H9 (cell line): ENCODE data around the gene MUC5AC. TPM values are rescaled to one million over a fixed set of nuclear protein-coding genes. Genes with fewer than 3 reads are reported as not detected.

Experiments used
- DNase-seq: peaks from one replicate; pipeline ENCODE4 v3.0.0-alpha.2; 2017
- H2AFZ ChIP-seq: one replicate; pipeline ENCODE4 v1.6.1; 2013; ENCODE audit warnings: mild to moderate bottlenecking, low read length, control low read depth, moderate library complexity
- H2AK5ac ChIP-seq: 2 replicates; pipeline ENCODE4 v1.6.1; 2013; ENCODE audit warnings: low read length, control low read depth, mixed read lengths; ENCODE audit not compliant: insufficient read length
- H2BK120ac ChIP-seq: one replicate; pipeline ENCODE4 v1.6.1; 2013; ENCODE audit warnings: low read depth, mild to moderate bottlenecking, low read length, control low read depth, inconsistent platforms; ENCODE audit not compliant: poor library complexity, severe bottlenecking
- H2BK12ac ChIP-seq: 2 replicates; pipeline ENCODE4 v1.6.1; 2013; ENCODE audit warnings: low read length, control low read depth, mixed read lengths, low read depth; ENCODE audit not compliant: insufficient read length
- H2BK15ac ChIP-seq: 2 replicates; pipeline ENCODE4 v1.6.1; 2013; ENCODE audit warnings: low read depth, low read length, control low read depth
- H2BK20ac ChIP-seq: one replicate; pipeline ENCODE4 v1.6.1; 2013; ENCODE audit warnings: low read depth, mild to moderate bottlenecking, low read length, control low read depth, inconsistent platforms; ENCODE audit not compliant: poor library complexity, severe bottlenecking
- H2BK5ac ChIP-seq: 2 replicates; pipeline ENCODE4 v1.6.1; 2013; ENCODE audit warnings: low read length, control low read depth, mixed read lengths; ENCODE audit not compliant: insufficient read length
- H3K14ac ChIP-seq: 2 replicates; pipeline ENCODE4 v1.6.1; 2013; ENCODE audit warnings: low read length, control low read depth; ENCODE audit not compliant: insufficient read depth
- H3K18ac ChIP-seq: 2 replicates; pipeline ENCODE4 v1.6.1; 2013; ENCODE audit warnings: low read depth, mild to moderate bottlenecking, mixed read lengths, low read length, control low read depth; ENCODE audit not compliant: insufficient read length
- H3K23ac ChIP-seq: 2 replicates; pipeline ENCODE4 v1.6.1; 2013; ENCODE audit warnings: low read length, control low read depth, mixed read lengths, low read depth; ENCODE audit not compliant: insufficient read length
- H3K23me2 ChIP-seq: 2 replicates; pipeline ENCODE4 v1.6.1; 2013; ENCODE audit warnings: low read depth, mild to moderate bottlenecking, mixed read lengths, low read length, control low read depth; ENCODE audit not compliant: insufficient read length, poor library complexity, severe bottlenecking
- H3K27ac ChIP-seq: 2 replicates; pipeline ENCODE4 v1.5.1; 2013; ENCODE audit warnings: low read length, control low read depth, mixed read lengths, low read depth; ENCODE audit not compliant: insufficient read length
- H3K27me3 ChIP-seq: 2 replicates; pipeline ENCODE4 v1.6.1; 2013; ENCODE audit warnings: low read length, control low read depth, inconsistent platforms; ENCODE audit not compliant: insufficient read depth
- H3K4ac ChIP-seq: 2 replicates; pipeline ENCODE4 v1.6.1; 2013; ENCODE audit warnings: low read depth, mild to moderate bottlenecking, control low read depth, inconsistent platforms, low read length, moderate library complexity
- H3K4me1 ChIP-seq: 2 replicates; pipeline ENCODE4 v1.6.1; 2013; ENCODE audit warnings: low read length, control low read depth, inconsistent platforms; ENCODE audit not compliant: insufficient read depth
- H3K4me2 ChIP-seq: 2 replicates; pipeline ENCODE4 v1.6.1; 2013; ENCODE audit warnings: low read length, control low read depth, mixed read lengths; ENCODE audit not compliant: insufficient read length, insufficient read depth
- H3K56ac ChIP-seq: 2 replicates; pipeline ENCODE4 v1.6.1; 2013; ENCODE audit warnings: low read depth, mild to moderate bottlenecking, mixed read lengths, low read length, control low read depth; ENCODE audit not compliant: insufficient read length
- H3K79me1 ChIP-seq: 2 replicates; pipeline ENCODE4 v1.6.1; 2013; ENCODE audit warnings: low read depth, mild to moderate bottlenecking, moderate library complexity, low read length, control low read depth, inconsistent platforms; ENCODE audit not compliant: insufficient read depth, poor library complexity, severe bottlenecking
- H3K79me2 ChIP-seq: 2 replicates; pipeline ENCODE4 v1.6.1; 2013; ENCODE audit warnings: low read length, control low read depth, inconsistent platforms; ENCODE audit not compliant: insufficient read depth
- H3K9ac ChIP-seq: 2 replicates; pipeline ENCODE4 v1.6.1; 2013; ENCODE audit warnings: low read length, control low read depth, mixed read lengths; ENCODE audit not compliant: insufficient read length; ENCODE audit errors: extremely low read depth
- H3K9me3 ChIP-seq: one replicate; pipeline ENCODE4 v1.6.1; 2013; ENCODE audit warnings: low read depth, low read length, inconsistent platforms; ENCODE audit not compliant: control insufficient read depth
- H3T11ph ChIP-seq: one replicate; pipeline ENCODE4 v1.6.1; 2013; ENCODE audit warnings: mild to moderate bottlenecking, low read length, control low read depth, inconsistent platforms
- H4K20me1 ChIP-seq: one replicate; pipeline ENCODE4 v1.6.1; 2013; ENCODE audit not compliant: control insufficient read depth, insufficient read length, insufficient read depth
- H4K5ac ChIP-seq: 2 replicates; pipeline ENCODE4 v1.6.1; 2013; ENCODE audit warnings: low read depth, mild to moderate bottlenecking, mixed read lengths, low read length, control low read depth; ENCODE audit not compliant: insufficient read length
- H4K8ac ChIP-seq: replicated peaks from 2 replicates; pipeline ENCODE4 v1.6.1; 2013; ENCODE audit warnings: low read length, control low read depth, mixed read lengths, low read depth; ENCODE audit not compliant: insufficient read length
- H4K91ac ChIP-seq: 2 replicates; pipeline ENCODE4 v1.6.1; 2013; ENCODE audit warnings: low read depth, mild to moderate bottlenecking, moderate library complexity, mixed read lengths, low read length, control low read depth; ENCODE audit not compliant: insufficient read length
- H3K27ac Mint-ChIP-seq, 3 experiments: 2 replicates in 2 of 3; 3 replicates in 1 of 3; pipeline ENCODE4 v1.8.0; 2020 to 2021; ENCODE audit warnings: mixed read lengths in 3 of 3, mild to moderate bottlenecking in 1 of 3, moderate library complexity in 1 of 3
- H3K27me3 Mint-ChIP-seq: 2 replicates; pipeline ENCODE4 v1.8.0; 2021; ENCODE audit warnings: low read depth, mild to moderate bottlenecking, moderate library complexity, mixed read lengths
- H3K36me3 Mint-ChIP-seq, 3 experiments: 2 replicates in 2 of 3; 3 replicates in 1 of 3; pipeline ENCODE4 v1.8.0; 2020 to 2021; ENCODE audit warnings: low read depth in 3 of 3, mixed read lengths in 3 of 3; ENCODE audit not compliant: insufficient read depth in 1 of 3
- H3K4me1 Mint-ChIP-seq, 2 experiments: 2 replicates each; pipeline ENCODE4 v1.8.0; 2020; ENCODE audit warnings: mixed read lengths in 2 of 2
- H3K4me3 Mint-ChIP-seq, 2 experiments: 2 replicates in 1 of 2; 3 replicates in 1 of 2; pipeline ENCODE4 v1.8.0; 2020 to 2021; ENCODE audit warnings: mild to moderate bottlenecking in 2 of 2, mixed read lengths in 2 of 2, moderate library complexity in 1 of 2
- H3K9me3 Mint-ChIP-seq, 2 experiments: 2 replicates in 1 of 2; 3 replicates in 1 of 2; pipeline ENCODE4 v1.8.0; 2020; ENCODE audit warnings: mild to moderate bottlenecking in 2 of 2, mixed read lengths in 2 of 2, moderate library complexity in 1 of 2
- CTCF ChIP-seq: fragments of 200-600 bp; sonication (generic); conservative IDR thresholded peaks from 3 replicates; pipeline ENCODE4 v1.8.0; 2021; ENCODE audit warnings: antibody characterized with exemption, mild to moderate bottlenecking
- WGBS: extraction: QIAGEN DNeasy Blood & Tissue Kit; methylation state at CpG from one replicate; pipeline ENCODE4 v1.1.7; 2013; ENCODE audit warnings: missing lambda C conversion rate, low lambda C conversion rate, mixed read lengths; ENCODE audit not compliant: insufficient read length; ENCODE audit errors: extremely low coverage; 5-methylcytosine and 5-hydroxymethylcytosine counted together
- total RNA-seq: library from RNA; stranded (reverse); gene quantifications from 2 replicates; pipeline ENCODE4 v1.2.1, GENCODE V29; 2021

The MUC5AC gene
- total RNA-seq, 1 experiment from 2014 or later: not detected

- H2AFZ ChIP-seq: no peak overlapping the region
- H3K23me2 ChIP-seq: no peaks in the 10 kb centered on the region
- H3K27me3 ChIP-seq: no peaks in the 10 kb centered on the region
- no peak overlapping the region for H3K4ac ChIP-seq
- H3K4me2 ChIP-seq: no peak overlapping the region
- Mint-ChIP-seq H3K36me3 (no peaks in the 10 kb centered on the region), H3K9me3 (no peaks in the 10 kb centered on the region; a peak in 3 of 5 replicates), H3K4me1 (peaks cover 2 to 5% of the 10 kb centered on the region in 2 experiments; a peak in 2 of 4 replicates), H3K4me3 (no peak overlapping the region), H3K27ac (no peak overlapping the region), H3K27me3 (peaks cover 7% of the 10 kb centered on the region)
- H2BK20ac ChIP-seq: no peak overlapping the region
- no peak overlapping the region for H3K56ac ChIP-seq
- H4K5ac ChIP-seq: no peak overlapping the region
- H3K14ac ChIP-seq: no peak overlapping the region
- H3K18ac ChIP-seq: no peak overlapping the region
- TF ChIP-seq CTCF: no peak
- H4K8ac ChIP-seq: no peak overlapping the region
- no peaks in the 10 kb centered on the region for H3K4me1 ChIP-seq
- no CpG with 5 or more reads among the region's 12 CpGs for WGBS
- no peak overlapping the region for H2BK15ac ChIP-seq
- H3K9ac ChIP-seq: no peak overlapping the region
- no peak overlapping the region for H3K27ac ChIP-seq
- no peaks in the 10 kb centered on the region for H3K79me1 ChIP-seq
- no peak overlapping the region for H2BK5ac ChIP-seq
- H3K23ac ChIP-seq: no peak overlapping the region
- no peaks in the 10 kb centered on the region for H3K79me2 ChIP-seq
- no peak overlapping the region for H3T11ph ChIP-seq
- no peak overlapping the region for H2BK12ac ChIP-seq
- H4K20me1 ChIP-seq: no peaks in the 10 kb centered on the region
- no peak overlapping the region for H2AK5ac ChIP-seq
- H4K91ac ChIP-seq: no peak overlapping the region
- DNase-seq: no peak
- H3K9me3 ChIP-seq: no peaks in the 10 kb centered on the region
- H2BK120ac ChIP-seq: no peak overlapping the region
These were observed 41.6 kb upstream of the MUC5AC start for GRCh38 chr11:1116104-1116503.
